RPMI7951 (cell line): Measurements from ENCODE around the gene NME4. TPM values are rescaled to one million over a fixed set of nuclear protein-coding genes. Genes with fewer than 3 reads are reported as not detected.

Experiments used
- DNase-seq: peaks from one replicate; pipeline ENCODE4 v3.0.0-alpha.2; 2012; ENCODE audit warnings: low read depth
- total RNA-seq: library from RNA; depleted of rRNA; stranded (reverse); fragments of >200 nt; shearing (Covaris generic); gene quantifications from 2 replicates; pipeline ENCODE4 v1.2.3, GENCODE V29; 2014; rRNA removed

The NME4 gene
- total RNA-seq, 1 experiment from 2014 or later = 72.3 TPM

DNA sequence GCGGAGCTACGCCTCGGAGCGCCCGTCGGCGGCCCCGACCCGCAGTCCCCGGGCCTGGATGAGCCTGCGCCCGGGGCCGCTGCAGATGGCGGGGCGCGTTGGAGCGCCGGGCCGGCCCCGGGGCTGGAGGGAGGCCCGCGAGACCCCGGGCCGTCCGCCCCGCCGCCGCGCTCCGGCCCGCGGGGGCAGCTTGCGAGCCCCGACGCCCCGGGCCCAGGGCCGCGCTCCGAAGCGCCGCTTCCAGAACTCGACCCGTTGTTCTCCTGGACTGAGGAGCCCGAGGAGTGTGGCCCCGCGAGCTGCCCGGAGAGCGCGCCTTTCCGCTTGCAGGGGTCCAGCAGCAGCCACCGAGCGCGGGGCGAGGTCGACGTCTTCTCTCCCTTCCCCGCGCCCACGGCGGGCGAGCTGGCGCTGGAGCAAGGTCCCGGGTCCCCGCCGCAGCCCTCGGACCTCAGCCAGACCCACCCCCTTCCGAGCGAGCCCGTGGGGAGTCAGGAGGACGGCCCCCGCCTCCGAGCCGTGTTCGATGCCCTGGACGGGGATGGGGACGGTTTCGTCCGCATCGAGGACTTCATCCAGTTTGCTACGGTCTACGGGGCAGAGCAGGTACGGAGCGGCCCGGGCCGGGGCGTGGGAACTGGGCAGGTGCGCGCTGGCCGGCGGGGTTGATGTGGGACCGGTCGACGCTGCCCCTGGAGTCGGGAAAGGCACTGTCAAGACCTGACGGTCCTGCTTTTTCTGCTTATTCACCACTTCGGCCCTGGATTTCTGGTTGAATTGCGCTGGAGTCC, 29.3 kb downstream of the NME4 start:
- DNase-seq = no peak

- DNase-seq = no peak
Observed at GRCh38 chr16:426906-427249, 29.9 kb downstream of the NME4 start.

- DNase-seq = no peak
Observed at GRCh38 chr16:427250-427649, 30.3 kb downstream of the NME4 start.

GRCh38 chr16:430904-431303, 33.9 kb downstream of the NME4 start:
- no peak for DNase-seq

- no peak for DNase-seq
Observed at GRCh38 chr16:440627-441026, 43.6 kb downstream of the NME4 start.

DNA sequence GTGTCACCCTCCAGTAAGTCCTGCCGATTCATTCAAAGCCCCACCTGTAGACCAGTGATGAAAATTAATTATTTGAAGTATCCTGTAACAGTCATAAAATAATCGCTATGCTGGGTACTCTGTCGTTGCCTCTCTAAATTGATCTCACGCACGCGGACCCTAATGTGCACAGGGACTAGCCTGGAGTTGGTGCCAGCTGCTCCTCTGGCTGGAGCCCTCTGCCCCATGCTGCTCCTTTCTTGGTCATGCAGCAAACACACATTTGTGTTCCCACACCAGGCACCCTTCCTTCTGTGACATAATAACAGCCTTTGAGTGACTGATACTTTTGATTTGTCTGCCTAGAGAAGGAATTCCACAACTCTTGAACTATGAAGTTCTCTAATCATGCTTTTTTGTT, 44.4 kb downstream of the NME4 start:
- no peak for DNase-seq

DNA sequence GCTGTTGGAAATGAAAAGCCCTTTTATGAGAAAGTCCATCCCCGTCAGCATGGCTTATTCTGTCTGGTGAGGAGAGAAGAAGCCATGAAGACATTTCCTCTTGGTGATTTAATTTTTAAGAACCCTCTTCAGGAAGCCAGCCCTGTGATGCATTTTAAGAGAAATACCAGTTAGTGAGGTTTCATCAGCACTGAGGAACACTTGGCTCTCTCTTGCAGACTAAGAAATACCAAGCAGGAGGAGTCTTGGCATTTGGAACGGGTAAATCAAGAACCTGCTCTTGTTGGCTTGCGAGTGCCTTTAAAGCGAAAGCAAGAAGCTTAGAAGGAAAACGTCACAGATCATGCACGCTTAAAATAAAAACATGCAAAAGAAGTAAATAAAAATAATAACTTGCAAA, 46.0 kb downstream of the NME4 start:
- DNase-seq = no peak

DNA sequence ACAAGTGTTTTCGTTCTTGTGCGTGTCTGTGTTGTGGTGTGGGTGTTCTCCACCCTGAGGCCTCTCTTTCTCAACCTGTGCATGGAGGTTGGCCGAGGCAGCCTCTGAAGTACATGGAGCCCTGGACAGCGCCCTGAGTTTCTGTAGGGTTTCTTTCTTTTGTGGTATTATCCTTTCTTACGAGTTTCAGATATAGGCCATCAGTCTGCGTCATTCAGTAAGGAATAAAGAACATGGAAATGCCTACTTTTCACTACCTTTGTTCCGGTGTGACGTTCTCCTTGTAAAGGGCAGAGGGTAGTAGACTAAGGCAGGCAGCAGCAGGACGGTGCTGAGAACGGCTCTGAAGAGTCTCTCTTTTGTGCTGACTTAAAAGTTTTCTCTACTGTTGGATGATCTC, 47.0 kb downstream of the NME4 start:
- no peak for DNase-seq

GRCh38 chr16:445566-445965, 48.6 kb downstream of the NME4 start:
- no peak for DNase-seq

Other genes starting within 250 kb of the NME4 start
- gene HBZ, start 244.6 kb upstream of the NME4 start, total RNA-seq = not detected in 2 replicates
- not detected in 2 replicates for gene HBM, start 231.2 kb upstream of the NME4 start, total RNA-seq
- gene HBA2, start 224.3 kb upstream of the NME4 start, total RNA-seq = not detected in 2 replicates
- not detected in 2 replicates for gene HBA1, start 220.5 kb upstream of the NME4 start, total RNA-seq
- gene HBQ1, start 216.7 kb upstream of the NME4 start, total RNA-seq = not detected in 2 replicates
- gene LUC7L, start 167.8 kb upstream of the NME4 start, total RNA-seq = 16.8 and 17.2 TPM in 2 replicates
- gene FAM234A, start 162.4 kb upstream of the NME4 start, total RNA-seq = 38.1 and 76.0 TPM in 2 replicates
- gene RGS11, start 121.3 kb upstream of the NME4 start, total RNA-seq = not detected in 2 replicates
- not detected in 2 replicates for gene ARHGDIG, start 116.6 kb upstream of the NME4 start, total RNA-seq
- 0.84 TPM in 1 of 2 replicates, not detected in the other for gene PDIA2, start 114.0 kb upstream of the NME4 start, total RNA-seq
- 5.8 and 8.3 TPM in 2 replicates for gene AXIN1, start 44.5 kb upstream of the NME4 start, total RNA-seq
- gene MRPL28, start 26.7 kb upstream of the NME4 start, total RNA-seq = 119 and 138 TPM in 2 replicates
- gene PGAP6, start 15.2 kb upstream of the NME4 start, total RNA-seq = 20.2 and 25.8 TPM in 2 replicates
- gene DECR2, start 4.7 kb downstream of the NME4 start, total RNA-seq = 8.9 and 10.1 TPM in 2 replicates
- 6.5 and 10.1 TPM in 2 replicates for gene RAB11FIP3, start 28.4 kb downstream of the NME4 start, total RNA-seq
- gene CAPN15, start 130.5 kb downstream of the NME4 start, total RNA-seq = 7.1 and 14.9 TPM in 2 replicates
- not detected in 2 replicates for gene PRR35, start 163.2 kb downstream of the NME4 start, total RNA-seq
- gene NHLRC4, start 169.8 kb downstream of the NME4 start, total RNA-seq = 0.24 and 0.29 TPM in 2 replicates
- 14.9 and 16.2 TPM in 2 replicates for gene PIGQ, start 172.8 kb downstream of the NME4 start, total RNA-seq
- 5.5 and 7.1 TPM in 2 replicates for gene RAB40C, start 192.9 kb downstream of the NME4 start, total RNA-seq
- gene WFIKKN1, start 233.8 kb downstream of the NME4 start, total RNA-seq = 0.10 TPM in 1 of 2 replicates, not detected in the other
- gene METTL26, start 239.1 kb downstream of the NME4 start, total RNA-seq = 117 and 142 TPM in 2 replicates
- 18.6 and 21.3 TPM in 2 replicates for gene MCRIP2, start 244.6 kb downstream of the NME4 start, total RNA-seq